KMS-11 (cell line): ENCODE results near the gene AP1S3.
"Not testable (repeated sequence)": the region's sequence is repeated elsewhere in the genome, so short reads cannot be mapped to it uniquely, and the experiment has no call there.

Experiments
- H2AFZ ChIP-seq: fragments of 200-600 bp; sonication (generic); 2 replicates; pipeline ENCODE4 v1.6.1; 2016; ENCODE audit warnings: antibody characterized with exemption, mixed run types, low read depth
- H3K27ac ChIP-seq: fragments of 200-600 bp; sonication (generic); 2 replicates; pipeline ENCODE4 v1.6.1; 2016; ENCODE audit warnings: mild to moderate bottlenecking, mixed run types
- H3K27me3 ChIP-seq: fragments of 200-600 bp; sonication (generic); 2 replicates; pipeline ENCODE4 v1.6.1; 2017; ENCODE audit warnings: mild to moderate bottlenecking, low read depth, mixed run types, moderate library complexity; ENCODE audit not compliant: insufficient read depth
- H3K36me3 ChIP-seq: fragments of 200-600 bp; sonication (generic); 2 replicates; pipeline ENCODE4 v1.6.1; 2017; ENCODE audit warnings: mild to moderate bottlenecking, mixed run types; ENCODE audit not compliant: insufficient read depth
- H3K4me1 ChIP-seq: fragments of 200-600 bp; sonication (generic); 2 replicates; pipeline ENCODE4 v1.6.1; 2016; ENCODE audit warnings: mild to moderate bottlenecking, low read depth, mixed run types; ENCODE audit not compliant: poor library complexity, severe bottlenecking
- H3K4me2 ChIP-seq: fragments of 200-600 bp; sonication (generic); 2 replicates; pipeline ENCODE4 v1.7.0; 2016; ENCODE audit warnings: mild to moderate bottlenecking, mixed run types
- H3K4me3 ChIP-seq: fragments of 200-600 bp; sonication (generic); IDR thresholded peaks from 2 replicates; pipeline ENCODE4 v1.6.1; 2017; ENCODE audit warnings: low read depth, low read length, mixed read lengths; ENCODE audit not compliant: insufficient read depth
- H3K79me2 ChIP-seq: fragments of 200-600 bp; sonication (generic); 2 replicates; pipeline ENCODE4 v1.6.1; 2016; ENCODE audit warnings: low read depth, mixed run types; ENCODE audit not compliant: insufficient read depth
- H3K9ac ChIP-seq: fragments of 200-600 bp; sonication (generic); 2 replicates; pipeline ENCODE4 v1.6.1; 2016; ENCODE audit warnings: mild to moderate bottlenecking, mixed run types
- H4K20me1 ChIP-seq: fragments of 200-600 bp; sonication (generic); 2 replicates; pipeline ENCODE4 v1.6.1; 2016; ENCODE audit warnings: mild to moderate bottlenecking, mixed run types; ENCODE audit not compliant: insufficient read depth
- TF ChIP-seq, protein P1 (sequence below): fragments of 200-600 bp; sonication (generic); conservative IDR thresholded peaks from 2 replicates; pipeline ENCODE4 v1.6.1; 2017; ENCODE audit warnings: low read depth, mild to moderate bottlenecking, antibody characterized with exemption, low read length, moderate library complexity, mixed read lengths

AP1S3 gene

DNA sequence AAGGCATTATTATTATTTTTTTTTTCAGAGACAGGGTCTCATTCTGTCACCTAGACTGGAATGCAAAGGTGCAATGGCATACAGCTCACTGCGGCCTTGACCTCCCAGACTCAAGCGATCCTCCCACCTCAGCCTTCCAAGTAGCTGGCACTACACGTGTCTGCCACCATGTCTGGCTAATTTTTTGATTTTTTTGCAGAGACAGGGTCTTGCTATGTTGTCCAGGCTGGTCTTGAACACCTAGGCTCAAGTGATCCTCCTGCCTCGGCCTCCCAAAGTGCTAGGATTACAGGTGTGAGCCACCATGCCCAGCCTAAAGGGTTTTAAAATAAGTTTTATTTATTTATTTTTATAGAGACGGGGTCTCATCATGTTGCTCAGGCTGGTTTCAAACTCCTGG is 45.3 kb upstream of the AP1S3 start:
- no peak overlapping the region for H2AFZ ChIP-seq
- no peak overlapping the region for H3K27ac ChIP-seq
- no peaks in the 10 kb centered on the region for H4K20me1 ChIP-seq
- TF ChIP-seq, protein P1, sequence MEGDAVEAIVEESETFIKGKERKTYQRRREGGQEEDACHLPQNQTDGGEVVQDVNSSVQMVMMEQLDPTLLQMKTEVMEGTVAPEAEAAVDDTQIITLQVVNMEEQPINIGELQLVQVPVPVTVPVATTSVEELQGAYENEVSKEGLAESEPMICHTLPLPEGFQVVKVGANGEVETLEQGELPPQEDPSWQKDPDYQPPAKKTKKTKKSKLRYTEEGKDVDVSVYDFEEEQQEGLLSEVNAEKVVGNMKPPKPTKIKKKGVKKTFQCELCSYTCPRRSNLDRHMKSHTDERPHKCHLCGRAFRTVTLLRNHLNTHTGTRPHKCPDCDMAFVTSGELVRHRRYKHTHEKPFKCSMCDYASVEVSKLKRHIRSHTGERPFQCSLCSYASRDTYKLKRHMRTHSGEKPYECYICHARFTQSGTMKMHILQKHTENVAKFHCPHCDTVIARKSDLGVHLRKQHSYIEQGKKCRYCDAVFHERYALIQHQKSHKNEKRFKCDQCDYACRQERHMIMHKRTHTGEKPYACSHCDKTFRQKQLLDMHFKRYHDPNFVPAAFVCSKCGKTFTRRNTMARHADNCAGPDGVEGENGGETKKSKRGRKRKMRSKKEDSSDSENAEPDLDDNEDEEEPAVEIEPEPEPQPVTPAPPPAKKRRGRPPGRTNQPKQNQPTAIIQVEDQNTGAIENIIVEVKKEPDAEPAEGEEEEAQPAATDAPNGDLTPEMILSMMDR: no peak
- H3K27me3 ChIP-seq: no peaks in the 10 kb centered on the region
- H3K4me2 ChIP-seq: no peak overlapping the region
- no peaks in the 10 kb centered on the region for H3K4me1 ChIP-seq
- no peak overlapping the region for H3K4me3 ChIP-seq
- no peak overlapping the region for H3K9ac ChIP-seq
- H3K79me2 ChIP-seq: no peaks in the 10 kb centered on the region
- no peaks in the 10 kb centered on the region for H3K36me3 ChIP-seq

DNA sequence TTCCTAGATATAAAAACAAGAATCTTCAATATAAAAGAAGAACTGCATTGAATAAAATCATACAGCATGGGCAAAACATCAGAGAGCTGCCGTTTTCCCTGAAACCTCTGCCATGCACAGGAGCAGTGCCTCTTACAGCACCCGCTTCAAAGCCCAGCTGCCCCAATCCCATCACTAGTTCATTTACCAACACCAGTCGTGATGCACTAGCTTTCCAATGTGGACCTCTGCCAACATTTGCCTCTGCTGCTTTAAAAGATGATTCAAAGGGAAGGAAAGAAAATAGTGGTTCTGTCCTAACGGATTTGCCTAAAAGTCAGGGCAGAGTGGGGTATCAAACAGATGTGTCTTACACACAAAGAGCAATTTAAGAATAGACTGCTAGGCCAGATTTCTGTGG is 43.4 kb upstream of the AP1S3 start:
- Histone ChIP-seq H3K9ac (no peak overlapping the region), H3K4me3 (no peak overlapping the region), H2AFZ (no peak overlapping the region), H3K4me1 (no peaks in the 10 kb centered on the region), H3K27me3 (no peaks in the 10 kb centered on the region), H3K27ac (no peak overlapping the region), H3K4me2 (no peak overlapping the region), H4K20me1 (no peaks in the 10 kb centered on the region), H3K36me3 (no peaks in the 10 kb centered on the region), H3K79me2 (no peaks in the 10 kb centered on the region)
- TF ChIP-seq, protein P1: no peak

DNA sequence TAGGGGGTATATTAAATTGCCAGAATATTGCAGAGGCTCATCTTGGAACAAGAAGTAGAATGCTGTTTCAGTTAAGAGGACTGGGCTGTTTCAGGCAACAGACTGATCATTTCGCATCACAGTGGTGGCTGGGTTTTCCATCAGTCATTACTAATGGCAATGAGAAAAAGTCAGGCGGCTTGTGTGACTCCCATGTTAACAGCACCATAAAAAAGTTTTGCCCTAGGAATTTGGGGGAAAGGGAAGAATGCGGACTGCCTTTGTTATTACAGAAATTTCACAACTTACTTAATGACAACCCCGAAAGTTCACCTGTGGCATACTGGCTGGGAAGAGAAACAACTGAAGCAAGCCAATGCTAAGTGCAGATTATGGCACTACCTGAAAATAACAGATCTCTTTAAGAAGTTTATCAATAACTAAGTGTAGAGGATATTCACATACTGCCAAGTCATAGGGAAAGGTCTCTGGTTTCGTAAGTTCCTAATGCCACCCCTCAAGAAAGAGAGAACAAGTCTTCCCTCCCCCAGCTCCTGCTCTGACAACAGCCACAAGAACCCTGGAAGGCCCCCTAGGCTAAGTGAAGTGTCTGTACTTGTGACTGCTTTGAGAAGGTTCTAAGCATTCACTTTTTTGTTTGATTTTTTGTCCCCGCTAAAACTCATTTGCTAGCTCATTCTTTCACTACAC is 40.5 kb upstream of the AP1S3 start:
- H3K27ac ChIP-seq: no peak overlapping the region
- H3K4me1 ChIP-seq: no peaks in the 10 kb centered on the region
- no peaks in the 10 kb centered on the region for H4K20me1 ChIP-seq
- no peaks in the 10 kb centered on the region for H3K79me2 ChIP-seq
- no peak overlapping the region for H2AFZ ChIP-seq
- TF ChIP-seq, protein P1: no peak
- H3K4me3 ChIP-seq: no peak overlapping the region
- no peaks in the 10 kb centered on the region for H3K36me3 ChIP-seq
- no peaks in the 10 kb centered on the region for H3K27me3 ChIP-seq
- H3K4me2 ChIP-seq: no peak overlapping the region
- no peak overlapping the region for H3K9ac ChIP-seq

DNA sequence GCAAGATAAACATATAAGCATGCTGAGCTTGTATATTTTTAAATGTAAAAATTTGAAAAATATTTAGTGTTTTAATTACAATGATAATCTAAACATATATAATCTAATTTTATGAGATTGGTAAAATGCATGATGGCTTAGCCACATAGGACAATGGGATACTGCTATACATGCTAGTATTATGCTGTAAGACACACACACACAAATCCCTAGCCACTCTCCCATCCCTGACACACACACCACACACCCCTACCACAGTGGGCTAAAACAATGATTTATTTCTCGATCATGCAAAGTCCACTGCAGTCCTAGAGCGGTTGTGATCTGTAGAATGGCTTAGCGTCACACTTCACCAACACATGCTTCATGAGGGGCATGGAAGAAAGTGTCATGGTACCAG is 36.3 kb upstream of the AP1S3 start:
- H3K79me2 ChIP-seq: no peaks in the 10 kb centered on the region
- peaks cover 7% of the 10 kb centered on the region for H3K4me1 ChIP-seq
- no peak overlapping the region for H3K4me2 ChIP-seq
- TF ChIP-seq, protein P1: no peak
- H3K27me3 ChIP-seq: no peaks in the 10 kb centered on the region
- no peaks in the 10 kb centered on the region for H4K20me1 ChIP-seq
- H2AFZ ChIP-seq: no peak overlapping the region
- H3K4me3 ChIP-seq: no peak overlapping the region
- H3K9ac ChIP-seq: no peak overlapping the region
- H3K36me3 ChIP-seq: no peaks in the 10 kb centered on the region
- no peak overlapping the region for H3K27ac ChIP-seq

DNA sequence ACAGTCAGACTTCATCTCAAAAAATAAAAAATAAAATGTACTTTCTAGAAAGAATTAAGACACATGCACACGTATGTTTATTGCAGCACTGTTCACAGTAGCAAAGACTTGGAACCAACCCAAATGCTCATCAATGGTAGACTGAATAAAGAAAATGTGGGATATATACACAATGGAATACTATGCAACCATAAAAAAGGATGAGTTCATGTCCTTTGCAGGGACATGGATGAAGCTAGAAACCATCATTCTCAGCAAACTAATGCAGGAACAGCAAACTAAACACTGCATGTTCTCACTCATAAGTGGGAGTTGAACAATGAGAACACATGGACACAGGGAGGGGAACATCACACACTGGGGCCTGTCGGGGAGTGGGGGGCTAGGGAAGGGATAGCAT is 35.4 kb upstream of the AP1S3 start:
- not testable (repeated sequence) for H3K4me3 ChIP-seq, H3K27me3 ChIP-seq, H3K4me2 ChIP-seq, H3K36me3 ChIP-seq, H3K27ac ChIP-seq, H4K20me1 ChIP-seq, H3K79me2 ChIP-seq, H2AFZ ChIP-seq, H3K9ac ChIP-seq
- H3K4me1 ChIP-seq: peaks cover 16% of the 10 kb centered on the region

DNA sequence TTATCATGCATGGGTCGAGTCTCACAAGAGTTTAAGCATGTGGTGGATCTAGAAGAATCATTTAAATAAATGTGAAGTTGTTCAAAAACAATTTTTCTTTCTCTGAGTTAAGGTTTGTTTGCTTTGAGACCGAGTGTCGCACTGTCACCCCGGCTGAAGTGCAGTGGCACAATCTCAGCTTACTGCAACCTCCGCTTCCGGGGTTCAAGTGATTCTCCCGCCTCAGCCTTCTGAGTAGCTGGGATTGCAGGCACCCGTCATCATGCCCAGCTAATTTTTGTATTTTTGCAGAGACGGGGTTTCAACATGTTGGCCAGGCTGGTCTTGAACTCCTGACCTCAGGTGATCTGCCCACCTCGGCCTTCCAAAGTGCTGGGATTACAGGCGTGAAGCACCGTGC is 34.3 kb upstream of the AP1S3 start:
- H4K20me1 ChIP-seq, H3K27ac ChIP-seq, H3K4me3 ChIP-seq, H3K79me2 ChIP-seq, H3K27me3 ChIP-seq, H2AFZ ChIP-seq, H3K36me3 ChIP-seq, H3K9ac ChIP-seq, H3K4me2 ChIP-seq: not testable (repeated sequence)
- H3K4me1 ChIP-seq: peaks cover 27% of the 10 kb centered on the region
